ENCODE data around the gene LTB. TPM values are rescaled to one million over a fixed set of nuclear protein-coding genes. Genes with fewer than 3 reads are reported as not detected.

The LTB gene
- total RNA-seq, 1 experiment from 2014 or later, result not detected

GRCh38 chr6:31627690-31628287 is 45.6 kb upstream of the LTB start:
- no peaks in the 10 kb centered on the region for H3K23me2 ChIP-seq (ENCODE audit: insufficient read length, low read depth, low read length, poor library complexity, severe bottlenecking)
- no peak overlapping the region for H3K4me2 ChIP-seq (ENCODE audit: insufficient read depth, insufficient read length, low read length)
- Mint-ChIP-seq H3K27ac (peak overlapping the region; percentile 37 to 68 (median 41); a peak in 3 of 7 replicates), H3K27me3 (ENCODE audit: low read depth) (no peaks in the 10 kb centered on the region; the same call in 1 of the 2 replicates), H3K36me3 (ENCODE audit: insufficient read depth in 1 of 3, low read depth in 3 of 3) (peaks cover 87 to 100% (median 99%) of the 10 kb centered on the region in 3 experiments), H3K4me1 (peaks cover under 1 to 5% of the 10 kb centered on the region in 2 experiments), H3K4me3 (no peak overlapping the region; a peak in 1 of 5 replicates), H3K9me3 (no peaks in the 10 kb centered on the region)
- no peak overlapping the region for H2AK5ac ChIP-seq (ENCODE audit: insufficient read length, low read length)
- DNase-seq, result no peak
- H3K23ac ChIP-seq (ENCODE audit: insufficient read length, low read depth, low read length), result no peak overlapping the region
- no CpG with 5 or more reads among the region's 19 CpGs for WGBS (ENCODE audit: extremely low coverage, insufficient read length, low lambda C conversion rate)
- TF ChIP-seq, protein P1, sequence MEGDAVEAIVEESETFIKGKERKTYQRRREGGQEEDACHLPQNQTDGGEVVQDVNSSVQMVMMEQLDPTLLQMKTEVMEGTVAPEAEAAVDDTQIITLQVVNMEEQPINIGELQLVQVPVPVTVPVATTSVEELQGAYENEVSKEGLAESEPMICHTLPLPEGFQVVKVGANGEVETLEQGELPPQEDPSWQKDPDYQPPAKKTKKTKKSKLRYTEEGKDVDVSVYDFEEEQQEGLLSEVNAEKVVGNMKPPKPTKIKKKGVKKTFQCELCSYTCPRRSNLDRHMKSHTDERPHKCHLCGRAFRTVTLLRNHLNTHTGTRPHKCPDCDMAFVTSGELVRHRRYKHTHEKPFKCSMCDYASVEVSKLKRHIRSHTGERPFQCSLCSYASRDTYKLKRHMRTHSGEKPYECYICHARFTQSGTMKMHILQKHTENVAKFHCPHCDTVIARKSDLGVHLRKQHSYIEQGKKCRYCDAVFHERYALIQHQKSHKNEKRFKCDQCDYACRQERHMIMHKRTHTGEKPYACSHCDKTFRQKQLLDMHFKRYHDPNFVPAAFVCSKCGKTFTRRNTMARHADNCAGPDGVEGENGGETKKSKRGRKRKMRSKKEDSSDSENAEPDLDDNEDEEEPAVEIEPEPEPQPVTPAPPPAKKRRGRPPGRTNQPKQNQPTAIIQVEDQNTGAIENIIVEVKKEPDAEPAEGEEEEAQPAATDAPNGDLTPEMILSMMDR (conservative IDR thresholded peaks at IDR 0.05), result no peak
- no peak overlapping the region for H2BK120ac ChIP-seq (ENCODE audit: low read depth, low read length, poor library complexity, severe bottlenecking)
- H4K20me1 ChIP-seq (ENCODE audit: control insufficient read depth, insufficient read depth, insufficient read length), result no peaks in the 10 kb centered on the region
- no peak overlapping the region for H4K5ac ChIP-seq (ENCODE audit: insufficient read length, low read depth, low read length)
- H3K56ac ChIP-seq (ENCODE audit: insufficient read length, low read depth, low read length), result no peak overlapping the region
- H3K4ac ChIP-seq (ENCODE audit: low read depth, low read length), result no peak overlapping the region
- H2BK12ac ChIP-seq (ENCODE audit: insufficient read length, low read depth, low read length), result no peak overlapping the region
- H3T11ph ChIP-seq (ENCODE audit: low read length), result no peak overlapping the region
- peaks cover 3% of the 10 kb centered on the region; the same call in 1 of the 2 replicates for H3K79me2 ChIP-seq (ENCODE audit: insufficient read depth, low read length)
- no peaks in the 10 kb centered on the region for H3K27me3 ChIP-seq (ENCODE audit: insufficient read depth, low read length)
- H4K8ac ChIP-seq (replicated peaks; ENCODE audit: insufficient read length, low read depth, low read length), result no peak overlapping the region
- H2BK5ac ChIP-seq (ENCODE audit: insufficient read length, low read length), result no peak overlapping the region
- H3K9ac ChIP-seq (ENCODE audit: extremely low read depth, insufficient read length, low read length), result no peak overlapping the region
- no peak overlapping the region for H3K27ac ChIP-seq (ENCODE audit: insufficient read length, low read depth, low read length)
- peaks cover 3% of the 10 kb centered on the region for H3K79me1 ChIP-seq (ENCODE audit: insufficient read depth, low read depth, low read length, poor library complexity, severe bottlenecking)
- H2BK15ac ChIP-seq (ENCODE audit: low read depth, low read length), result no peak overlapping the region
- H3K14ac ChIP-seq (ENCODE audit: insufficient read depth, low read length), result no peak overlapping the region
- no peaks in the 10 kb centered on the region for H3K9me3 ChIP-seq (ENCODE audit: control insufficient read depth, low read depth, low read length)
- no peak overlapping the region for H2BK20ac ChIP-seq (ENCODE audit: low read depth, low read length, poor library complexity, severe bottlenecking)
- no peak overlapping the region for H4K91ac ChIP-seq (ENCODE audit: insufficient read length, low read depth, low read length)
- H3K4me1 ChIP-seq (ENCODE audit: insufficient read depth, low read length), result no peaks in the 10 kb centered on the region
- H3K18ac ChIP-seq (ENCODE audit: insufficient read length, low read depth, low read length), result no peak overlapping the region
- no peak overlapping the region for H2AFZ ChIP-seq (ENCODE audit: low read length)
